ENCODE measurements around the gene H19.

The H19 gene

GRCh38 chr11:1997755-1998154, at the start of gene H19:
H19 (minus strand) TSS chr11:1997842.
- DNase-seq (ENCODE audit: low spot score): no peak

GRCh38 chr11:2041963-2042362, 44.3 kb upstream of the H19 start:
- no peak for DNase-seq (ENCODE audit: low spot score)

- no peak for DNase-seq (ENCODE audit: low spot score)
Observed at GRCh38 chr11:2041153-2041552, 43.5 kb upstream of the H19 start.

- no peak for DNase-seq (ENCODE audit: low spot score)
Observed at GRCh38 chr11:2039198-2039759, 41.6 kb upstream of the H19 start.

- no peak for DNase-seq (ENCODE audit: low spot score)
Observed at GRCh38 chr11:2036863-2037486, 39.3 kb upstream of the H19 start.

GRCh38 chr11:2035382-2035781, 37.7 kb upstream of the H19 start:
- no peak for DNase-seq (ENCODE audit: low spot score)

GRCh38 chr11:2031058-2031457, 33.4 kb upstream of the H19 start:
- no peak for DNase-seq (ENCODE audit: low spot score)

GRCh38 chr11:2027708-2028107, 30.1 kb upstream of the H19 start:
- DNase-seq (ENCODE audit: low spot score): no peak

GRCh38 chr11:2015025-2015424, 17.4 kb upstream of the H19 start:
- no peak for DNase-seq (ENCODE audit: low spot score)

GRCh38 chr11:2012440-2012839, 14.8 kb upstream of the H19 start:
- no peak for DNase-seq (ENCODE audit: low spot score)

- DNase-seq (ENCODE audit: low spot score): no peak
Observed at GRCh38 chr11:2004466-2004865, 6.8 kb upstream of the H19 start.

- no peak for DNase-seq (ENCODE audit: low spot score)
Observed at GRCh38 chr11:2002807-2003206, 5.2 kb upstream of the H19 start.

- DNase-seq (ENCODE audit: low spot score): no peak
Observed at GRCh38 chr11:2002042-2002776, 4.6 kb upstream of the H19 start.

- no peak for DNase-seq (ENCODE audit: low spot score)
Observed at GRCh38 chr11:1998861-1999260, 1.2 kb upstream of the H19 start.

- DNase-seq (ENCODE audit: low spot score): no peak
Observed at GRCh38 chr11:1998290-1998689, 648 bp upstream of the H19 start.

- no peak for DNase-seq (ENCODE audit: low spot score)
Observed at GRCh38 chr11:1994121-1994520, 3.5 kb downstream of the H19 start.

- DNase-seq (ENCODE audit: low spot score): peak; percentile 1
Observed at GRCh38 chr11:1992111-1992510, 5.5 kb downstream of the H19 start.

- DNase-seq (ENCODE audit: low spot score): no peak
Observed at GRCh38 chr11:1990872-1991578, 6.6 kb downstream of the H19 start.

GRCh38 chr11:1989953-1990352, 7.7 kb downstream of the H19 start:
- DNase-seq (ENCODE audit: low spot score): no peak

- DNase-seq (ENCODE audit: low spot score): no peak
Observed at GRCh38 chr11:1988667-1989317, 8.8 kb downstream of the H19 start.

- no peak for DNase-seq (ENCODE audit: low spot score)
Observed at GRCh38 chr11:1988174-1988573, 9.5 kb downstream of the H19 start.

- no peak for DNase-seq (ENCODE audit: low spot score)
Observed at GRCh38 chr11:1987024-1987423, 10.6 kb downstream of the H19 start.

- no peak for DNase-seq (ENCODE audit: low spot score)
Observed at GRCh38 chr11:1983601-1983961, 14.1 kb downstream of the H19 start.
